OCI-LY1 (cell line): Measurements from ENCODE around the gene C3orf62.

Experiments
- H2AFZ ChIP-seq: fragments of 200-600 bp; sonication (generic), shearing (Covaris generic); 2 replicates; pipeline ENCODE4 v1.6.0; 2014; ENCODE audit warnings: antibody characterized with exemption, mild to moderate bottlenecking, low read length
- H3F3A ChIP-seq: fragments of 200-600 bp; sonication (generic), shearing (Covaris generic); 2 replicates; pipeline ENCODE4 v1.6.0; 2014; ENCODE audit warnings: mild to moderate bottlenecking, antibody characterized with exemption, low read length, moderate library complexity; ENCODE audit not compliant: insufficient read depth
- H3K27ac ChIP-seq: fragments of 200-600 bp; sonication (generic); 2 replicates; pipeline ENCODE4 v1.5.1; 2014; ENCODE audit warnings: low read length, mixed run types, mild to moderate bottlenecking, low read depth; ENCODE audit not compliant: poor library complexity, severe bottlenecking
- H3K27me3 ChIP-seq: fragments of 200-600 bp; sonication (generic); 2 replicates; pipeline ENCODE4 v1.6.0; 2014; ENCODE audit warnings: antibody characterized with exemption, mild to moderate bottlenecking, low read length, moderate library complexity; ENCODE audit not compliant: insufficient read depth
- H3K36me3 ChIP-seq: fragments of 200-600 bp; sonication (generic); 2 replicates; pipeline ENCODE4 v1.6.1; 2014; ENCODE audit warnings: mild to moderate bottlenecking, antibody characterized with exemption, low read length, moderate library complexity, mixed read lengths; ENCODE audit not compliant: insufficient read depth
- H3K4me1 ChIP-seq: fragments of 200-600 bp; sonication (generic); 2 replicates; pipeline ENCODE4 v1.5.1; 2014; ENCODE audit warnings: mild to moderate bottlenecking, low read length, moderate library complexity; ENCODE audit not compliant: insufficient read depth, severe bottlenecking
- H3K4me2 ChIP-seq: fragments of 200-600 bp; sonication (generic), shearing (Covaris generic); 2 replicates; pipeline ENCODE4 v1.6.1; 2014; ENCODE audit warnings: low read length
- H3K4me3 ChIP-seq: fragments of 200-600 bp; sonication (generic); 2 replicates; pipeline ENCODE4 v1.5.1; 2014; ENCODE audit warnings: low read length, low read depth, mild to moderate bottlenecking, mixed read lengths; ENCODE audit not compliant: poor library complexity, severe bottlenecking
- H3K79me2 ChIP-seq: fragments of 200-600 bp; shearing (Covaris generic); 2 replicates; pipeline ENCODE4 v1.6.1; 2016; ENCODE audit warnings: mixed run types, low read length, mixed read lengths; ENCODE audit not compliant: insufficient read depth
- H3K9ac ChIP-seq: fragments of 200-600 bp; sonication (generic), shearing (Covaris generic); 2 replicates; pipeline ENCODE4 v1.6.1; 2014; ENCODE audit warnings: mild to moderate bottlenecking, low read length, mixed read lengths
- H3K9me2 ChIP-seq: fragments of 200-600 bp; sonication (generic), shearing (Covaris generic); 2 replicates; pipeline ENCODE4 v1.6.1; 2014; ENCODE audit warnings: low read depth, mild to moderate bottlenecking, low read length, mixed read lengths
- H3K9me3 ChIP-seq: fragments of 200-600 bp; shearing (Covaris generic); 2 replicates; pipeline ENCODE4 v1.6.1; 2014; ENCODE audit warnings: low read length, mixed read lengths
- H4K20me1 ChIP-seq: fragments of 200-600 bp; sonication (generic), shearing (Covaris generic); 2 replicates; pipeline ENCODE4 v1.6.0; 2016; ENCODE audit warnings: mild to moderate bottlenecking, low read length; ENCODE audit not compliant: insufficient read depth
- CTCF ChIP-seq: fragments of 200-600 bp; sonication (generic), shearing (Covaris generic); IDR thresholded peaks from 2 replicates; pipeline ENCODE4 v1.5.1; 2017; ENCODE audit warnings: mild to moderate bottlenecking, antibody characterized with exemption, low read length, moderate library complexity, mixed read lengths
- EZH2 ChIP-seq: fragments of 200-600 bp; sonication (generic), shearing (Covaris generic); IDR thresholded peaks from 2 replicates; pipeline ENCODE4 v1.8.0; 2017; ENCODE audit warnings: borderline replicate concordance, mixed run types, mild to moderate bottlenecking, antibody characterized with exemption, low read length, moderate library complexity, mixed read lengths

Gene C3orf62

GRCh38 chr3:49257187-49257586 is 19.8 kb downstream of the C3orf62 start:
- TF ChIP-seq CTCF (no peak), EZH2 (no peak)
- Histone ChIP-seq H4K20me1 (no peaks in the 10 kb centered on the region), H3K79me2 (no peaks in the 10 kb centered on the region), H3K36me3 (no peaks in the 10 kb centered on the region), H3K9me2 (no peaks in the 10 kb centered on the region), H3K9me3 (no peaks in the 10 kb centered on the region), H3F3A (no peaks in the 10 kb centered on the region), H2AFZ (no peak overlapping the region), H3K27me3 (no peaks in the 10 kb centered on the region), H3K9ac (no peak overlapping the region), H3K4me1 (no peaks in the 10 kb centered on the region), H3K27ac (no peak overlapping the region), H3K4me3 (no peak overlapping the region), H3K4me2 (no peak overlapping the region)

- Histone ChIP-seq H3K36me3 (no peaks in the 10 kb centered on the region), H3K9me2 (no peaks in the 10 kb centered on the region), H3K9me3 (no peaks in the 10 kb centered on the region), H3K9ac (no peak overlapping the region), H3K27me3 (no peaks in the 10 kb centered on the region), H2AFZ (no peak overlapping the region), H3F3A (no peaks in the 10 kb centered on the region), H4K20me1 (no peaks in the 10 kb centered on the region), H3K79me2 (no peaks in the 10 kb centered on the region), H3K27ac (no peak overlapping the region), H3K4me2 (no peak overlapping the region), H3K4me3 (no peak overlapping the region), H3K4me1 (no peaks in the 10 kb centered on the region)
- TF ChIP-seq CTCF (no peak), EZH2 (no peak)
Observed at GRCh38 chr3:49255718-49256511, 21.1 kb downstream of the C3orf62 start.

GRCh38 chr3:49255112-49255511 is 21.9 kb downstream of the C3orf62 start:
- no peak overlapping the region for H3K4me3 ChIP-seq
- H2AFZ ChIP-seq, result no peak overlapping the region
- no peak overlapping the region for H3K27ac ChIP-seq
- no peaks in the 10 kb centered on the region for H3K4me1 ChIP-seq
- no peak for TF ChIP-seq CTCF
- TF ChIP-seq EZH2, result no peak
- H3F3A ChIP-seq, result no peaks in the 10 kb centered on the region
- no peaks in the 10 kb centered on the region for H3K36me3 ChIP-seq
- no peaks in the 10 kb centered on the region for H3K27me3 ChIP-seq
- H3K9me3 ChIP-seq, result no peaks in the 10 kb centered on the region
- H3K79me2 ChIP-seq, result no peaks in the 10 kb centered on the region
- no peaks in the 10 kb centered on the region for H3K9me2 ChIP-seq
- H3K9ac ChIP-seq, result no peak overlapping the region
- no peak overlapping the region for H3K4me2 ChIP-seq
- H4K20me1 ChIP-seq, result no peaks in the 10 kb centered on the region
